H9 (cell line): Measurements from ENCODE around the gene SEZ6. TPM values are rescaled to one million over a fixed set of nuclear protein-coding genes. Genes with fewer than 3 reads are reported as not detected.

Experiments
- DNase-seq: peaks from one replicate; pipeline ENCODE4 v3.0.0-alpha.2; 2017
- H2AFZ ChIP-seq: one replicate; pipeline ENCODE4 v1.6.1; 2013; ENCODE audit warnings: mild to moderate bottlenecking, low read length, control low read depth, moderate library complexity
- H2AK5ac ChIP-seq: 2 replicates; pipeline ENCODE4 v1.6.1; 2013; ENCODE audit warnings: low read length, control low read depth, mixed read lengths; ENCODE audit not compliant: insufficient read length
- H2BK120ac ChIP-seq: one replicate; pipeline ENCODE4 v1.6.1; 2013; ENCODE audit warnings: low read depth, mild to moderate bottlenecking, low read length, control low read depth, inconsistent platforms; ENCODE audit not compliant: poor library complexity, severe bottlenecking
- H2BK12ac ChIP-seq: 2 replicates; pipeline ENCODE4 v1.6.1; 2013; ENCODE audit warnings: low read length, control low read depth, mixed read lengths, low read depth; ENCODE audit not compliant: insufficient read length
- H2BK15ac ChIP-seq: 2 replicates; pipeline ENCODE4 v1.6.1; 2013; ENCODE audit warnings: low read depth, low read length, control low read depth
- H2BK20ac ChIP-seq: one replicate; pipeline ENCODE4 v1.6.1; 2013; ENCODE audit warnings: low read depth, mild to moderate bottlenecking, low read length, control low read depth, inconsistent platforms; ENCODE audit not compliant: poor library complexity, severe bottlenecking
- H2BK5ac ChIP-seq: 2 replicates; pipeline ENCODE4 v1.6.1; 2013; ENCODE audit warnings: low read length, control low read depth, mixed read lengths; ENCODE audit not compliant: insufficient read length
- H3K14ac ChIP-seq: 2 replicates; pipeline ENCODE4 v1.6.1; 2013; ENCODE audit warnings: low read length, control low read depth; ENCODE audit not compliant: insufficient read depth
- H3K18ac ChIP-seq: 2 replicates; pipeline ENCODE4 v1.6.1; 2013; ENCODE audit warnings: low read depth, mild to moderate bottlenecking, mixed read lengths, low read length, control low read depth; ENCODE audit not compliant: insufficient read length
- H3K23ac ChIP-seq: 2 replicates; pipeline ENCODE4 v1.6.1; 2013; ENCODE audit warnings: low read length, control low read depth, mixed read lengths, low read depth; ENCODE audit not compliant: insufficient read length
- H3K23me2 ChIP-seq: 2 replicates; pipeline ENCODE4 v1.6.1; 2013; ENCODE audit warnings: low read depth, mild to moderate bottlenecking, mixed read lengths, low read length, control low read depth; ENCODE audit not compliant: insufficient read length, poor library complexity, severe bottlenecking
- H3K27ac ChIP-seq: 2 replicates; pipeline ENCODE4 v1.5.1; 2013; ENCODE audit warnings: low read length, control low read depth, mixed read lengths, low read depth; ENCODE audit not compliant: insufficient read length
- H3K27me3 ChIP-seq: 2 replicates; pipeline ENCODE4 v1.6.1; 2013; ENCODE audit warnings: low read length, control low read depth, inconsistent platforms; ENCODE audit not compliant: insufficient read depth
- H3K4ac ChIP-seq: 2 replicates; pipeline ENCODE4 v1.6.1; 2013; ENCODE audit warnings: low read depth, mild to moderate bottlenecking, control low read depth, inconsistent platforms, low read length, moderate library complexity
- H3K4me1 ChIP-seq: 2 replicates; pipeline ENCODE4 v1.6.1; 2013; ENCODE audit warnings: low read length, control low read depth, inconsistent platforms; ENCODE audit not compliant: insufficient read depth
- H3K4me2 ChIP-seq: 2 replicates; pipeline ENCODE4 v1.6.1; 2013; ENCODE audit warnings: low read length, control low read depth, mixed read lengths; ENCODE audit not compliant: insufficient read length, insufficient read depth
- H3K56ac ChIP-seq: 2 replicates; pipeline ENCODE4 v1.6.1; 2013; ENCODE audit warnings: low read depth, mild to moderate bottlenecking, mixed read lengths, low read length, control low read depth; ENCODE audit not compliant: insufficient read length
- H3K79me1 ChIP-seq: 2 replicates; pipeline ENCODE4 v1.6.1; 2013; ENCODE audit warnings: low read depth, mild to moderate bottlenecking, moderate library complexity, low read length, control low read depth, inconsistent platforms; ENCODE audit not compliant: insufficient read depth, poor library complexity, severe bottlenecking
- H3K79me2 ChIP-seq: 2 replicates; pipeline ENCODE4 v1.6.1; 2013; ENCODE audit warnings: low read length, control low read depth, inconsistent platforms; ENCODE audit not compliant: insufficient read depth
- H3K9ac ChIP-seq: 2 replicates; pipeline ENCODE4 v1.6.1; 2013; ENCODE audit warnings: low read length, control low read depth, mixed read lengths; ENCODE audit not compliant: insufficient read length; ENCODE audit errors: extremely low read depth
- H3K9me3 ChIP-seq: one replicate; pipeline ENCODE4 v1.6.1; 2013; ENCODE audit warnings: low read depth, low read length, inconsistent platforms; ENCODE audit not compliant: control insufficient read depth
- H3T11ph ChIP-seq: one replicate; pipeline ENCODE4 v1.6.1; 2013; ENCODE audit warnings: mild to moderate bottlenecking, low read length, control low read depth, inconsistent platforms
- H4K20me1 ChIP-seq: one replicate; pipeline ENCODE4 v1.6.1; 2013; ENCODE audit not compliant: control insufficient read depth, insufficient read length, insufficient read depth
- H4K5ac ChIP-seq: 2 replicates; pipeline ENCODE4 v1.6.1; 2013; ENCODE audit warnings: low read depth, mild to moderate bottlenecking, mixed read lengths, low read length, control low read depth; ENCODE audit not compliant: insufficient read length
- H4K8ac ChIP-seq: replicated peaks from 2 replicates; pipeline ENCODE4 v1.6.1; 2013; ENCODE audit warnings: low read length, control low read depth, mixed read lengths, low read depth; ENCODE audit not compliant: insufficient read length
- H4K91ac ChIP-seq: 2 replicates; pipeline ENCODE4 v1.6.1; 2013; ENCODE audit warnings: low read depth, mild to moderate bottlenecking, moderate library complexity, mixed read lengths, low read length, control low read depth; ENCODE audit not compliant: insufficient read length
- H3K27ac Mint-ChIP-seq, 3 experiments: 2 replicates in 2 of 3; 3 replicates in 1 of 3; pipeline ENCODE4 v1.8.0; 2020 to 2021; ENCODE audit warnings: mixed read lengths in 3 of 3, mild to moderate bottlenecking in 1 of 3, moderate library complexity in 1 of 3
- H3K27me3 Mint-ChIP-seq: 2 replicates; pipeline ENCODE4 v1.8.0; 2021; ENCODE audit warnings: low read depth, mild to moderate bottlenecking, moderate library complexity, mixed read lengths
- H3K36me3 Mint-ChIP-seq, 3 experiments: 2 replicates in 2 of 3; 3 replicates in 1 of 3; pipeline ENCODE4 v1.8.0; 2020 to 2021; ENCODE audit warnings: low read depth in 3 of 3, mixed read lengths in 3 of 3; ENCODE audit not compliant: insufficient read depth in 1 of 3
- H3K4me1 Mint-ChIP-seq, 2 experiments: 2 replicates each; pipeline ENCODE4 v1.8.0; 2020; ENCODE audit warnings: mixed read lengths in 2 of 2
- H3K4me3 Mint-ChIP-seq, 2 experiments: 2 replicates in 1 of 2; 3 replicates in 1 of 2; pipeline ENCODE4 v1.8.0; 2020 to 2021; ENCODE audit warnings: mild to moderate bottlenecking in 2 of 2, mixed read lengths in 2 of 2, moderate library complexity in 1 of 2
- H3K9me3 Mint-ChIP-seq, 2 experiments: 2 replicates in 1 of 2; 3 replicates in 1 of 2; pipeline ENCODE4 v1.8.0; 2020; ENCODE audit warnings: mild to moderate bottlenecking in 2 of 2, mixed read lengths in 2 of 2, moderate library complexity in 1 of 2
- WGBS: extraction: QIAGEN DNeasy Blood & Tissue Kit; methylation state at CpG from one replicate; pipeline ENCODE4 v1.1.7; 2013; ENCODE audit warnings: missing lambda C conversion rate, low lambda C conversion rate, mixed read lengths; ENCODE audit not compliant: insufficient read length; ENCODE audit errors: extremely low coverage; 5-methylcytosine and 5-hydroxymethylcytosine counted together
- total RNA-seq: library from RNA; stranded (reverse); gene quantifications from 2 replicates; pipeline ENCODE4 v1.2.1, GENCODE V29; 2021
- TF ChIP-seq, protein P1 (sequence below): fragments of 200-600 bp; sonication (generic); conservative IDR thresholded peaks from 3 replicates; pipeline ENCODE4 v1.8.0; 2021; ENCODE audit warnings: antibody characterized with exemption, mild to moderate bottlenecking

The SEZ6 gene
- total RNA-seq, 1 experiment from 2014 or later = 1.8 TPM

- TF ChIP-seq, protein P1, sequence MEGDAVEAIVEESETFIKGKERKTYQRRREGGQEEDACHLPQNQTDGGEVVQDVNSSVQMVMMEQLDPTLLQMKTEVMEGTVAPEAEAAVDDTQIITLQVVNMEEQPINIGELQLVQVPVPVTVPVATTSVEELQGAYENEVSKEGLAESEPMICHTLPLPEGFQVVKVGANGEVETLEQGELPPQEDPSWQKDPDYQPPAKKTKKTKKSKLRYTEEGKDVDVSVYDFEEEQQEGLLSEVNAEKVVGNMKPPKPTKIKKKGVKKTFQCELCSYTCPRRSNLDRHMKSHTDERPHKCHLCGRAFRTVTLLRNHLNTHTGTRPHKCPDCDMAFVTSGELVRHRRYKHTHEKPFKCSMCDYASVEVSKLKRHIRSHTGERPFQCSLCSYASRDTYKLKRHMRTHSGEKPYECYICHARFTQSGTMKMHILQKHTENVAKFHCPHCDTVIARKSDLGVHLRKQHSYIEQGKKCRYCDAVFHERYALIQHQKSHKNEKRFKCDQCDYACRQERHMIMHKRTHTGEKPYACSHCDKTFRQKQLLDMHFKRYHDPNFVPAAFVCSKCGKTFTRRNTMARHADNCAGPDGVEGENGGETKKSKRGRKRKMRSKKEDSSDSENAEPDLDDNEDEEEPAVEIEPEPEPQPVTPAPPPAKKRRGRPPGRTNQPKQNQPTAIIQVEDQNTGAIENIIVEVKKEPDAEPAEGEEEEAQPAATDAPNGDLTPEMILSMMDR = no peak
- peaks cover 58% of the 10 kb centered on the region; the same call in 1 of the 2 replicates for H3K79me2 ChIP-seq
- Mint-ChIP-seq H3K4me1 (peaks cover 48 to 50% of the 10 kb centered on the region in 2 experiments), H3K4me3 (no peak overlapping the region), H3K9me3 (no peaks in the 10 kb centered on the region), H3K36me3 (peaks cover 14 to 46% (median 45%) of the 10 kb centered on the region in 3 experiments; a peak in 6 of 7 replicates), H3K27me3 (no peaks in the 10 kb centered on the region), H3K27ac (no peak overlapping the region)
- WGBS = no CpG with 5 or more reads among the region's 1 CpG
- no peak overlapping the region for H4K91ac ChIP-seq
- no peak overlapping the region for H2BK5ac ChIP-seq
- no peak overlapping the region for H4K8ac ChIP-seq
- H3K23ac ChIP-seq = no peak overlapping the region
- H3K27me3 ChIP-seq = no peaks in the 10 kb centered on the region
- no peak overlapping the region for H3K18ac ChIP-seq
- no peak overlapping the region for H3K56ac ChIP-seq
- H2BK20ac ChIP-seq = no peak overlapping the region
- no peak overlapping the region for H2BK15ac ChIP-seq
- no peaks in the 10 kb centered on the region for H3K9me3 ChIP-seq
- no peak overlapping the region for H3K4ac ChIP-seq
- no peak overlapping the region for H4K5ac ChIP-seq
- no peak overlapping the region for H2AK5ac ChIP-seq
- peaks cover 9% of the 10 kb centered on the region; the same call in 1 of the 2 replicates for H3K4me1 ChIP-seq
- no peak overlapping the region for H3K14ac ChIP-seq
- no peak overlapping the region for H2BK120ac ChIP-seq
- H2BK12ac ChIP-seq = no peak overlapping the region
- H3K4me2 ChIP-seq = no peak overlapping the region
- no peak overlapping the region for H3K27ac ChIP-seq
- no peaks in the 10 kb centered on the region for H4K20me1 ChIP-seq
- H3K23me2 ChIP-seq = no peaks in the 10 kb centered on the region
- no peak for DNase-seq
- H3K79me1 ChIP-seq = peaks cover 11% of the 10 kb centered on the region
- H3T11ph ChIP-seq = no peak overlapping the region
- no peak overlapping the region for H3K9ac ChIP-seq
- no peak overlapping the region for H2AFZ ChIP-seq
These were observed 64.6 kb downstream of the SEZ6 start for GRCh38 chr17:28941251-28941650.
